HepG2 (cell line): ENCODE measurements around the gene CDK14. TPM values are rescaled to one million over a fixed set of nuclear protein-coding genes. Genes with fewer than 3 reads are reported as not detected.

ENCODE experiments used
- ATAC-seq: fragments of 200-7000 bp; cut with Tn5 transposase; 3 replicates; pipeline ENCODE4 v1.9.1; 2020; ENCODE audit warnings: mild to moderate bottlenecking, moderate library complexity
- BruUV-seq: library from RNA; stranded (reverse); fragments of 400-500 nt; replicated peaks from 2 replicates; lab custom pipeline; 2021; lab: Mats Ljungman, UMichigan
- CTCF ChIA-PET: fragments of 300-600 bp; formaldehyde crosslinking; extraction: SDS; loops from one replicate; lab custom pipeline; 2021; ENCODE audit warnings: low total read pairs, inconsistent platforms, low intra/inter-chr PET ratio; lab: Yijun Ruan, JAX
- POLR2A ChIA-PET: fragments of 350-600 bp; sonication (Branson Sonifier 250); formaldehyde crosslinking; loops from one replicate; lab custom pipeline; 2020; ENCODE audit warnings: antibody characterized with exemption, inconsistent platforms; lab: Yijun Ruan, JAX
- DNase-seq: peaks from one replicate; pipeline ENCODE4 v3.0.0-alpha.2; 2015; ENCODE audit warnings: low spot score
- FAIRE-seq: peaks from 3 replicates; lab custom pipeline; 2011; peaks lifted over from hg19 to GRCh38; lab: Jason Lieb, UNC
- H2AFZ ChIP-seq: one replicate; pipeline ENCODE4 v1.6.1; 2011; ENCODE audit warnings: low read length, inconsistent platforms
- H3K27ac ChIP-seq: fragments of 300-600 bp; 3 replicates; pipeline ENCODE4 v1.8.0; 2011; ENCODE audit warnings: mixed run types, mild to moderate bottlenecking, mixed read lengths, low read length, inconsistent platforms; ENCODE audit not compliant: insufficient read depth; ENCODE audit errors: extremely low read length
- H3K27me3 ChIP-seq, 2 experiments: fragments of 200-600 bp in 1 of 2; 2 replicates in 1 of 2; 3 replicates in 1 of 2; pipeline versions ENCODE4 v1.6.0 to v1.8.0; 2011; ENCODE audit warnings: low read length in 2 of 2, mild to moderate bottlenecking in 2 of 2, moderate library complexity in 2 of 2, inconsistent platforms in 1 of 2; ENCODE audit not compliant: insufficient read depth in 2 of 2, control insufficient read depth in 1 of 2
- H3K36me3 ChIP-seq, 2 experiments: fragments of 200-600 bp in 1 of 2; replicated peaks in 1 of 2; 2 replicates in 1 of 2; 3 replicates in 1 of 2; pipeline versions ENCODE4 v1.5.1 to v1.8.0; 2011; ENCODE audit warnings: low read length in 2 of 2, inconsistent platforms in 1 of 2; ENCODE audit not compliant: insufficient read depth in 2 of 2, control insufficient read depth in 1 of 2
- H3K4me1 ChIP-seq: 2 replicates; pipeline ENCODE4 v1.5.1; 2012; ENCODE audit warnings: low read length, inconsistent platforms; ENCODE audit not compliant: insufficient read depth
- H3K4me2 ChIP-seq: 2 replicates; pipeline ENCODE4 v1.6.0; 2011; ENCODE audit warnings: low read depth, low read length, inconsistent platforms
- H3K4me3 ChIP-seq, 3 experiments: fragments of 200-600 bp in 1 of 3; sonication (generic), shearing (Covaris generic) in 1 of 3; replicated peaks in 1 of 3; 2 replicates each; pipeline ENCODE4 v1.5.1; 2011 to 2016; ENCODE audit warnings: low read length in 3 of 3, inconsistent platforms in 2 of 3, low read depth in 2 of 3, mild to moderate bottlenecking in 2 of 3, control low read depth in 1 of 3, mixed read lengths in 1 of 3; ENCODE audit not compliant: insufficient read depth in 1 of 3
- H3K79me2 ChIP-seq: one replicate; pipeline ENCODE4 v1.6.1; 2011; ENCODE audit warnings: low read length, inconsistent platforms; ENCODE audit not compliant: insufficient read depth
- H3K9ac ChIP-seq: 2 replicates; pipeline ENCODE4 v1.6.0; 2011; ENCODE audit warnings: mild to moderate bottlenecking, low read depth, low read length, inconsistent platforms; ENCODE audit not compliant: insufficient read depth
- H3K9me3 ChIP-seq: 2 replicates; pipeline ENCODE4 v1.5.1; 2012; ENCODE audit warnings: mild to moderate bottlenecking, low read length
- H4K20me1 ChIP-seq: 2 replicates; pipeline ENCODE4 v1.6.0; 2011; ENCODE audit warnings: inconsistent platforms, mild to moderate bottlenecking, low read length, moderate library complexity; ENCODE audit not compliant: insufficient read depth
- ELF3 ChIP-seq: IDR thresholded peaks from 2 replicates; pipeline ENCODE4 v1.6.1; 2016; ENCODE audit warnings: missing genetic modification reagents, missing compliant biosample characterization
- HMGXB3 ChIP-seq: sonication (generic); formaldehyde crosslinking; IDR thresholded peaks from 2 replicates; pipeline ENCODE4 v1.4.0; 2020; ENCODE audit warnings: missing genetic modification reagents, borderline replicate concordance
- JUND ChIP-seq: sonication (generic); formaldehyde crosslinking; IDR thresholded peaks from 2 replicates; pipeline ENCODE4 v1.8.0; 2022; ENCODE audit warnings: mild to moderate bottlenecking, missing genetic modification reagents
- ZNF468 ChIP-seq: sonication (generic); formaldehyde crosslinking; IDR thresholded peaks from 2 replicates; pipeline ENCODE4 v1.8.0; 2022; ENCODE audit warnings: mild to moderate bottlenecking, moderate library complexity, missing genetic modification reagents
- ZNF550 ChIP-seq: sonication (generic); formaldehyde crosslinking; IDR thresholded peaks from 2 replicates; pipeline ENCODE4 v1.4.0; 2020; ENCODE audit warnings: mild to moderate bottlenecking, missing genetic modification reagents, borderline replicate concordance
- ZNF800 ChIP-seq: sonication (generic); formaldehyde crosslinking; IDR thresholded peaks from 2 replicates; pipeline ENCODE4 v1.4.0; 2020; ENCODE audit warnings: missing genetic modification reagents
- ZNF841 ChIP-seq: sonication (generic); formaldehyde crosslinking; IDR thresholded peaks from 2 replicates; pipeline ENCODE4 v1.8.1; 2023; ENCODE audit warnings: missing genetic modification reagents, borderline replicate concordance
- WGBS: methylation state at CpG from one replicate; pipeline ENCODE4 v1.1.6; 2017; ENCODE audit warnings: low lambda C conversion rate; 5-methylcytosine and 5-hydroxymethylcytosine counted together
- in situ Hi-C: cut with HindIII; loops from 2 replicates; pipeline ENCODE4 v1.10.0; 2017; ENCODE audit warnings: low pct_unique_long_range_greater_than_20kb; ENCODE audit not compliant: extremely low pct_ligation_motif_present
- intact Hi-C: fragments of 100-400 bp; cut with micrococcal nuclease; formaldehyde crosslinking; loops from one replicate; pipeline ENCODE4 v1.10.0; 2022; ENCODE audit not compliant: unreplicated experiment
- polyA plus RNA-seq, 8 experiments: library from polyadenylated mRNA; depleted of rRNA in 3 of 8; stranded (reverse) in 7 of 8; unstranded in 1 of 8; fragments of >200 nt; fragmentation: Illumina TruSeq in 4 of 8; extraction: Trizol in 4 of 8; gene quantifications; 2 replicates each; pipeline versions ENCODE4 v1.2.1 to v1.2.3, GENCODE V29; 2011 to 2016; ENCODE audit warnings: low read depth in 4 of 8, missing spikeins in 1 of 8, mixed read lengths in 1 of 8; ENCODE audit not compliant: insufficient read depth in 1 of 8
- total RNA-seq, 5 experiments: library from RNA; depleted of rRNA; stranded (reverse); fragments of >200 nt; fragmentation: Illumina TruSeq; extraction: Trizol; gene quantifications; 2 replicates each; pipeline ENCODE4 v1.2.3, GENCODE V29; 2016; ENCODE audit warnings: low read depth in 1 of 5

The CDK14 gene
- total and polyA plus RNA-seq, 2 of the 13 experiments (the other 11 are each of a cell fraction or from before 2014, with no cell fraction given) = 0.26 to 0.71 TPM

GRCh38 chr7:90846192-90846591 is 250.1 kb downstream of the CDK14 start (continued):
- TF ChIP-seq HMGXB3 (CRISPR knock-in tag) = no peak
- no peak for TF ChIP-seq ZNF468 (CRISPR knock-in tag)
- no peak for TF ChIP-seq ZNF841 (CRISPR knock-in tag)
- TF ChIP-seq ELF3 (CRISPR knock-in tag) = no peak

- Histone ChIP-seq H3K27ac (no peak overlapping the region), H3K4me1 (no peaks in the 10 kb centered on the region), H3K79me2 (no peaks in the 10 kb centered on the region), H3K27me3 (no peaks in the 10 kb centered on the region), H3K9me3 (no peaks in the 10 kb centered on the region), H2AFZ (no peak overlapping the region), H3K4me3 (no peak overlapping the region), H3K4me2 (no peak overlapping the region), H4K20me1 (no peaks in the 10 kb centered on the region), H3K9ac (no peak overlapping the region), H3K36me3 (no peaks in the 10 kb centered on the region)
- no peak for FAIRE-seq
- BruUV-seq = no TSS peak
- 28% methylated on average over 1 of the region's 1 CpG for WGBS
- no peak for ATAC-seq
- intact Hi-C loops (no loop called here), in situ Hi-C loops (no loop called here)
- TF ChIP-seq JUND (no peak), ZNF800 (CRISPR knock-in tag) (no peak), ZNF550 (CRISPR knock-in tag) (no peak)
- CTCF ChIA-PET = no interaction called here
- no peak for DNase-seq
- POLR2A ChIA-PET = no interaction called here
Observed at GRCh38 chr7:90850066-90850465, 253.9 kb downstream of the CDK14 start.
